ENCODE measurements around the gene C5orf46.

The C5orf46 gene

GRCh38 chr5:147849226-147849625 lies 57.1 kb downstream of the C5orf46 start:
- Histone ChIP-seq H2BK120ac (ENCODE audit: low read depth, low read length) (no peak overlapping the region), H3K27me3 (ENCODE audit: insufficient read depth, low read length, poor library complexity) (no peaks in the 10 kb centered on the region), H3K56ac (ENCODE audit: low read length) (no peak overlapping the region), H2BK15ac (replicated peaks; ENCODE audit: low read depth) (no peak overlapping the region), H3K4me2 (ENCODE audit: low read length) (no peak overlapping the region), H3K79me2 (ENCODE audit: control insufficient read depth, insufficient read depth, low read length) (no peaks in the 10 kb centered on the region), H3K36me3 (ENCODE audit: control insufficient read depth, insufficient read depth, low read length) (no peaks in the 10 kb centered on the region), H3K4me3 (ENCODE audit: low read length) (no peak overlapping the region), H4K8ac (ENCODE audit: low read depth, low read length) (no peak overlapping the region), H3K79me1 (ENCODE audit: low read length) (no peaks in the 10 kb centered on the region), H3K4ac (ENCODE audit: low read depth, low read length) (no peak overlapping the region), H2BK5ac (ENCODE audit: low read length) (no peak overlapping the region), H4K5ac (ENCODE audit: low read length) (no peak overlapping the region), H3K9ac (ENCODE audit: low read length) (no peak overlapping the region), H3K4me1 (ENCODE audit: control insufficient read depth, low read depth, low read length) (no peaks in the 10 kb centered on the region), H3K18ac (ENCODE audit: low read length) (no peak overlapping the region), H3K23ac (ENCODE audit: low read length) (no peak overlapping the region), H2AK5ac (ENCODE audit: low read length) (no peak overlapping the region), H3K27ac (ENCODE audit: low read depth, low read length) (no peak overlapping the region)
- no peak for DNase-seq
- no CpG with 5 or more reads among the region's 2 CpGs for WGBS (ENCODE audit: extremely low coverage, insufficient coverage, low lambda C conversion rate)

GRCh38 chr5:147845618-147846017 lies 60.7 kb downstream of the C5orf46 start:
- WGBS (ENCODE audit: extremely low coverage, insufficient coverage, low lambda C conversion rate), result no CpG with 5 or more reads among the region's 4 CpGs
- no peaks in the 10 kb centered on the region for H3K27me3 ChIP-seq (ENCODE audit: insufficient read depth, low read length, poor library complexity)
- no peak overlapping the region for H3K4me2 ChIP-seq (ENCODE audit: low read length)
- no peak overlapping the region for H4K8ac ChIP-seq (ENCODE audit: low read depth, low read length)
- H3K79me1 ChIP-seq (ENCODE audit: low read length), result no peaks in the 10 kb centered on the region
- no peak overlapping the region for H3K18ac ChIP-seq (ENCODE audit: low read length)
- no peak overlapping the region for H3K4ac ChIP-seq (ENCODE audit: low read depth, low read length)
- H3K27ac ChIP-seq (ENCODE audit: low read depth, low read length), result no peak overlapping the region
- H2BK120ac ChIP-seq (ENCODE audit: low read depth, low read length), result no peak overlapping the region
- no peak overlapping the region for H2BK5ac ChIP-seq (ENCODE audit: low read length)
- no peak overlapping the region for H3K4me3 ChIP-seq (ENCODE audit: low read length)
- DNase-seq, result no peak
- H2AK5ac ChIP-seq (ENCODE audit: low read length), result no peak overlapping the region
- no peaks in the 10 kb centered on the region for H3K36me3 ChIP-seq (ENCODE audit: control insufficient read depth, insufficient read depth, low read length)
- H3K56ac ChIP-seq (ENCODE audit: low read length), result no peak overlapping the region
- no peak overlapping the region for H4K5ac ChIP-seq (ENCODE audit: low read length)
- no peaks in the 10 kb centered on the region for H3K79me2 ChIP-seq (ENCODE audit: control insufficient read depth, insufficient read depth, low read length)
- H3K4me1 ChIP-seq (ENCODE audit: control insufficient read depth, low read depth, low read length), result no peaks in the 10 kb centered on the region
- H3K23ac ChIP-seq (ENCODE audit: low read length), result no peak overlapping the region
- H3K9ac ChIP-seq (ENCODE audit: low read length), result no peak overlapping the region
- H2BK15ac ChIP-seq (replicated peaks; ENCODE audit: low read depth), result no peak overlapping the region

- WGBS (ENCODE audit: extremely low coverage, insufficient coverage, low lambda C conversion rate), result no CpG with 5 or more reads among the region's 3 CpGs
Measured at GRCh38 chr5:147844846-147845245, 61.5 kb downstream of the C5orf46 start.

GRCh38 chr5:147842869-147843268 lies 63.5 kb downstream of the C5orf46 start:
- Histone ChIP-seq H3K27me3 (ENCODE audit: insufficient read depth, low read length, poor library complexity) (no peaks in the 10 kb centered on the region), H4K5ac (ENCODE audit: low read length) (no peak overlapping the region), H3K4me1 (ENCODE audit: control insufficient read depth, low read depth, low read length) (no peaks in the 10 kb centered on the region), H3K18ac (ENCODE audit: low read length) (no peak overlapping the region), H2AK5ac (ENCODE audit: low read length) (no peak overlapping the region), H3K4me3 (ENCODE audit: low read length) (no peak overlapping the region), H4K8ac (ENCODE audit: low read depth, low read length) (no peak overlapping the region), H2BK120ac (ENCODE audit: low read depth, low read length) (no peak overlapping the region), H3K9ac (ENCODE audit: low read length) (no peak overlapping the region), H2BK15ac (replicated peaks; ENCODE audit: low read depth) (no peak overlapping the region), H2BK5ac (ENCODE audit: low read length) (no peak overlapping the region), H3K36me3 (ENCODE audit: control insufficient read depth, insufficient read depth, low read length) (no peaks in the 10 kb centered on the region), H3K27ac (ENCODE audit: low read depth, low read length) (no peak overlapping the region), H3K4ac (ENCODE audit: low read depth, low read length) (no peak overlapping the region), H3K4me2 (ENCODE audit: low read length) (no peak overlapping the region), H3K79me2 (ENCODE audit: control insufficient read depth, insufficient read depth, low read length) (no peaks in the 10 kb centered on the region), H3K56ac (ENCODE audit: low read length) (no peak overlapping the region), H3K23ac (ENCODE audit: low read length) (no peak overlapping the region), H3K79me1 (ENCODE audit: low read length) (no peaks in the 10 kb centered on the region)
- no peak for DNase-seq
- no CpG with 5 or more reads among the region's 2 CpGs for WGBS (ENCODE audit: extremely low coverage, insufficient coverage, low lambda C conversion rate)

More at GRCh38 chr5:147844846-147845245, 61.5 kb downstream of the C5orf46 start:
- H3K4me1 ChIP-seq (ENCODE audit: control insufficient read depth, low read depth, low read length), result no peaks in the 10 kb centered on the region
- no peak overlapping the region for H3K23ac ChIP-seq (ENCODE audit: low read length)
- H3K56ac ChIP-seq (ENCODE audit: low read length), result no peak overlapping the region
- H3K4me2 ChIP-seq (ENCODE audit: low read length), result no peak overlapping the region
- H3K4me3 ChIP-seq (ENCODE audit: low read length), result no peak overlapping the region
- H2BK15ac ChIP-seq (replicated peaks; ENCODE audit: low read depth), result no peak overlapping the region
- no peak overlapping the region for H2AK5ac ChIP-seq (ENCODE audit: low read length)
- DNase-seq, result no peak
- no peak overlapping the region for H4K8ac ChIP-seq (ENCODE audit: low read depth, low read length)
- no peaks in the 10 kb centered on the region for H3K79me2 ChIP-seq (ENCODE audit: control insufficient read depth, insufficient read depth, low read length)
- H3K27ac ChIP-seq (ENCODE audit: low read depth, low read length), result no peak overlapping the region
- H3K18ac ChIP-seq (ENCODE audit: low read length), result no peak overlapping the region
- H3K27me3 ChIP-seq (ENCODE audit: insufficient read depth, low read length, poor library complexity), result no peaks in the 10 kb centered on the region
- H2BK5ac ChIP-seq (ENCODE audit: low read length), result no peak overlapping the region
- H3K36me3 ChIP-seq (ENCODE audit: control insufficient read depth, insufficient read depth, low read length), result no peaks in the 10 kb centered on the region
- H4K5ac ChIP-seq (ENCODE audit: low read length), result no peak overlapping the region
- H3K9ac ChIP-seq (ENCODE audit: low read length), result no peak overlapping the region
- no peak overlapping the region for H3K4ac ChIP-seq (ENCODE audit: low read depth, low read length)
- H2BK120ac ChIP-seq (ENCODE audit: low read depth, low read length), result no peak overlapping the region
- H3K79me1 ChIP-seq (ENCODE audit: low read length), result no peaks in the 10 kb centered on the region
